Globus pallidus (tissue), 1 donor: ENCODE measurements around the gene DMAC2L.
A peak's percentile ranks its signal among the peaks of the same experiment; 100 is the strongest.

Experiments used
- DNase-seq: peaks from one replicate; pipeline ENCODE4 v3.0.0-alpha.2; 2015; ENCODE audit warnings: low spot score

The DMAC2L gene

DNA sequence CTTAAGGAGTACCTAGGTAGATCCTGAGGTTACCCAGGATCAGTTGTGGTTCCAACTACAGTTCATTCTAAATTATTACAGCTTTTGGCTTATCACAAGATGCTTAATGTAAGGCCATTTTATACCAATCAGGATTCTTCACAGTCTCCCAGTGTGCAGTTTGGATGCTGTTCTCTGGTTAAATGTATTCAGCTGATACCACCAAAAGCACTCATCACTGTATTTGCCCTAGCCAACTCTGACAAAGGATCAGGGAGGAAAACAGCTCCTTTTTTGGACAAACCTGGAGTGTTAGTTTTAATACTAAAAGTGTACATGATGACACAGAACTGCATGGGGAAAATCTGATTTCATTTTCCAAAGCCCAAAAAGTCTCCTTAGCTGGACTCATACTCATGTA is 19.5 kb downstream of the DMAC2L start:
- DNase-seq: no peak

DNA sequence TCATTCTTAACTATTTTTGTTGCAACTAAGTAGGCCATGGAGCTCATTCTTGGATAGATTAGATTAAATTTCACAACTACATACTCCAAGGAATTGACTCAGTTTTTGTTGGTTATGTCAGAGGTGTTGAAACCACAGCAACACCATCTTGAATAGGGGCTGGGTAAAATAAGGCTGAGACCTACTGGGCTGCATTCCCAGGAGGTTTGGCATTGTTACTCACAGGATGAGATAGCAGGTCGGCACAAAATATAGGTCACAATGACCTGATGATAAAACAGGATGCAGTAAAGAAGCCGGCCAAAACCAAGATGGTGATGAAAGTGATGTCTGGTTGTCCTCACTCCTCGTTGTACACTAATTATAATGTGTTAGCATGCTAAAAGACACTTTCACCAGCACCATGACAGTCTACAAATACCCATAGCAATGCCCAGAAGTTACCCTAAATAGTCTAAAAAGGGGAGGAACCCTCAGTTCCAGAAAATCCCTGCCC is 20.9 kb downstream of the DMAC2L start:
- no peak for DNase-seq

DNA sequence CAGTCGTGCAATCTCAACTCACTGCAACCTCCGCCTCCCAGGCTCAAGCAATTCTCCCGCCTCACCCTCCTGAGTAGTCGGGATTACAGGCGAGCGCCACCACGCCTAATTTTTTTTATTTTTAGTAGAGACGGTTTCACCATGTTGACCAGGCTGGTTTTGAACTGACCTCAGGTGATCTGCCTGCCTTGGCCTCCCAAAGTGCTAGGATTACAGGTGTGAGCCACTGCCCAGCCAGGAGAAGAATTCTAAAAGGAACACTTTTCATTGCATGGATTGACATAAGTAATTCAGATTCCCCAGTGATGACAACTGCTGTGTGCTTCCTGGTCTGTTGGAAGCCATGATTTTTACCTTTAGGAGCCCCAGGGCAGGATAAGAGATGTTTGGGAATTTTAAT is 22.1 kb downstream of the DMAC2L start:
- no peak for DNase-seq

GRCh38 chr14:50335389-50335788 is 23.3 kb downstream of the DMAC2L start:
- peak; percentile 94 for DNase-seq

DNA sequence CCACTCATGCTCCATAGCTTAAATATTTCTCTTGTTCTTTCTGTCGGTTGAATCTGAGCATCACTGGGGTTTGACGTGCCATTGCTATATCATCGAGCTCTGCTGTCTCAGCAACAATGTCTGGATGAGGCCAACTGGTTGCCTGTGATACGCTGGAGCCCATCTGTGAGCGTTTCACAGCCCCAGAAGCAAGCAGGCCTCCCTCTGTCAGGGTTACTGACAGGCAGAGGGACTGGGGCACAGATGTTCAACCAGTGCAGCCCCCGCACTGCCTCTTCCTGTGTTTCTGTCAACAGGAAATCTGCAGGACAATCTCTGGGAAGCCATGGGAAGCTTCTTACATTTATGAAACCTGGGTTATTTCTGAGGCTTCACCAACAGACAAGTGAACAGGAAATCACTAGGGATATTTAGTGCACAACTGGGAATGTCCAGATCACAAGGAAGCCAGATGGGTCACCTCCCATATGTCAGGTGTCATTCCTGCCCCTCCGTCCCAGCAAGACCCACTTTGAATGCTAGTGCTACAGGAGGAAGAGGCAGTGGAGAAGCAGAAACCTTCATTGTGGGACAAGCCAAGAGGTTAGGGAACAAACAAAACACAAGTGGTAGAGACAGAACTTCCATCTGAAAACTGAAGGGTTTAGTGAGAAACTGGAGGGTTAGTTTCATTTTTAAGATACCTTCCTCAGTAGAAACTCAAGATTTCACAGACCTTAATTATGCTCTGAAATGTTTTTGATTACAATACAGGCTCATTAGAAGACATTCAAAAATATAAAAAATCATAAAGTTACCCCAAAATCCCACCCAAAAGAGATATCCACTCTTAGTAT is 24.1 kb downstream of the DMAC2L start:
- DNase-seq: peak; percentile 70

GRCh38 chr14:50338587-50338986 is 26.5 kb downstream of the DMAC2L start:
- no peak for DNase-seq

- no peak for DNase-seq
Observed at GRCh38 chr14:50339178-50339804, 27.2 kb downstream of the DMAC2L start.

- no peak for DNase-seq
Observed at GRCh38 chr14:50340045-50340444, 27.9 kb downstream of the DMAC2L start.

DNA sequence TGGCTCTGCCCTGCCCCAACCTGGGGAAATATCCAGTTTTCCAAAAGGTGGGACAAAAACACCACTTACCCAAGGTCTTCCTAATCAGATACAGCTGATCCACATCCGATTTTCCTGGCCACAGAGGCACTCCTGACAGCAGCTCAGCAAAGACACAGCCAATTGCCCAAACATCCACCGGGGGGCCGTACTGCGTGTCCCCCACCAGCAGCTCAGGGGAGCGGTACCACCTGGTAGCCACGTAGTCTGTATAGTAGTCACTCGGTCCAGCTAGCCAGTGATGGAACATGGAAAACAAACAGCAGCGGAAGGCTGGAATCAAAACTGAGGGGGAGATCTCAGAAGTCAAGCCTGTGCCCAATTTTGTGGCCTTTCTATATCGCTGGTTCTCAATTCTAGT is 28.8 kb downstream of the DMAC2L start:
- no peak for DNase-seq

GRCh38 chr14:50342221-50343078 is 30.3 kb downstream of the DMAC2L start:
- peak; percentile 91 for DNase-seq

DNA sequence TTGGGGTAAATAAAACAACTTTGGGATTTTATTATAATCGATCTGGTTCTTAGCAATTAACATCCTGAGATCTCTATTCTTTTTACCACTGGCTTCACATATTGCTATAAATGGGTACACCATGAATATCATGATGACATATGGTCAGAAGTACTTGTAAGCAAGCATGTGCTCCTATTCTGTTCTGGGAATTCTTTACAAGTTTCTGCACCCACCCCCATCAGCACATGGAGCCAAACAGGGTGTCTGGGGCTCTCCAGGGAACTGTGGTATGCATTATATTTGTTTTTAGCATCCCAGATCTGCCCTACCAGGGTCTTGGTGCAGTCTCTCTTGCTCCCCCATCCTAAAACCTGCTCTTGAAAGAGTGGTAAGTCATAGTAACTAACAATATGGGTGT is 31.3 kb downstream of the DMAC2L start:
- DNase-seq: no peak

- no peak for DNase-seq
Observed at GRCh38 chr14:50344116-50344775, 32.1 kb downstream of the DMAC2L start.

DNA sequence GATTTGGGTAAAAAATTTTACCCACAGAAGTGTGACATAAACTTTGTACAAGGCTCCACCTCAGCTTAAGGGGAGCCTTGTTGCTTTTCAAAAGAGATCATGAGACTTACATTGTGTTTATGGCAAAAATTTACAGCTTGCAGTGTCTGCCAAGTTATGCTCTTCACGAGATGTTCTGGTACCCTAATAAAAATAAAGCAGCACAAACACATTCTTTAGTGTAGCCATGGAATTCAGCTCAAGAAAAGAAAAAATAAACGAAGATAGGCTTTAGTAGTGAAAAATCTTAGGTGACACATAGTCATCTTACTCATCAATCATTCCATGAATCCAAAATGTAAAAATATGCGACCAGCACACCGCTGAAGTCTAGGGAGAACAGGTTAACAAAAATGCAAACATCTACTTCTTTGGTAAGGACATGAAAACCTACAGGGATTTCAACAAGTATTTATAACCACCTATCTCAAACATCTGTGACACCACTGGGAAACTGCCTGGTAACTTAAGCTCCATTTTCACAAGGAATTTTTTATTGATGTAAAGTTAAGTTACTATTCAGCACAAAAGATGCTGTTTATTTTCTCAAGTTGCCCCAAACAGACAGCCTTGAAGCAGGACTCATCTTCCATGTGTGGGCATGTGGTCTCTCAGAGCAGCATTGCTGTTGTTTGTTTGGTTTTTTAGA is 32.9 kb downstream of the DMAC2L start:
- no peak for DNase-seq

DNA sequence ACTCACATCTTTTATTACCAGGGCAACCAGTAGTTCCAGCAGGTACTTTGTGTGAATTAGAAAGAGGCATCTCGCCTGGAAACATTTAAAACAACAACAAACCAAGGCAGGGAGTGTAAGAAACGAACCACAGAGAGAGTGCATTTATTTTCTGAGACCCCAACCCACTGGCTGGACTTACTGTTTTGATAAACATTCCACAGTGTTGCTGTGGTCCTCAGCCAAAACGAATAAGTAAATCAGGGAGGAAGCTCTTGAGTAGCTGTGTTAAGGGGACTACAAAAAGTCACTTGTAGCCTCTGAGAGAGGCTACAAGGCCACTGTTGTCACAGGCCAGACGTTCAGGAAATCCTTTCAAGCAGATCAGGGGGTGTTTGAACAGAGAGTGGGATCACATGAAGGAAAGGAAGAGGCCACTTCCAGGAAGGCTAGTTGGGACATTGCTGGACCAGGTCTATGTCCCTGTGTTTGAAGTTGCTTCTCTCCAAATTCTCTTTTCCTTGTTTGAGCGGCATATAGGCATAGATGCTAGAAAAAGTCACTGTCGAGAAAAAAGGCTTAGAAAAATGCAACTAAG is 33.8 kb downstream of the DMAC2L start:
- no peak for DNase-seq

DNA sequence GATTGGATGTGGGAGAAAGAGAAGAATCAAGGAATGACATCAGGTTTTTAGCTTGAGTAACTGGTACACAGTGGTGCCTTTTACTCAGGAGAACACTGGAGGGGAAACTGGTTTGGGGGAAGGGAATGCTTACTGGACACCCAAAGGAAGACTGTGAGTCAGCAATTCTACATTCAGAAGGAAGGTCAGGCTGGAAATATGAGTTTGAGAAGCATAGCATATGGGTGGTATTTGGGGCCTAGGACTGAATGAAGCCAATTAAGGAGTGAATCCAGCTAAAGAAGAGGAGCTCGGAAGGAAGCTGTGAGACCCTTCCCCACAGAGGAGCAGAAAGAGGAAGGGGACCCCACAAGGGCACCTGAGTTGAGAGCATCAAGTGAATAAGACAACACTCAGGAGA is 35.4 kb downstream of the DMAC2L start:
- no peak for DNase-seq

GRCh38 chr14:50348933-50349332 is 36.8 kb downstream of the DMAC2L start:
- DNase-seq: no peak

DNA sequence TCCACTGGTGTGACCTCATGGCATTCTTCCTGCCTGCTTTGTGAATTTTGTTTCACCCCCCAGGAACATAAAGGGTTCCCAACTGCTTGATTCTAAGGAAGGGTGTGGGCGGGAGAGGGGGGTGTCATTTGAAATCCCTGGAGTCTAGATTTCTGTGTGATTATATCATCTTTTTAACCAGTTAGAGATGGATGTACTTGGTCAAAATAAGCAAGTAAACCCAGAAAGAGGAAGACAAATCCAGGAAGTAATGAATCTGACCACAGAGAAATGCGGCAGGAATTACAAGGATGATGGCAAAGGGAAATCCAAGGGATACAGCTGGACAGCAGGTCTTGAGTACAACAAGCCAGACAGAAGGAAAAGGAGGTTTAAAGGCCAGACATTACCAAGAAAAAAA is 38.9 kb downstream of the DMAC2L start:
- no peak for DNase-seq

- no peak for DNase-seq
Observed at GRCh38 chr14:50352584-50352983, 40.5 kb downstream of the DMAC2L start.

DNA sequence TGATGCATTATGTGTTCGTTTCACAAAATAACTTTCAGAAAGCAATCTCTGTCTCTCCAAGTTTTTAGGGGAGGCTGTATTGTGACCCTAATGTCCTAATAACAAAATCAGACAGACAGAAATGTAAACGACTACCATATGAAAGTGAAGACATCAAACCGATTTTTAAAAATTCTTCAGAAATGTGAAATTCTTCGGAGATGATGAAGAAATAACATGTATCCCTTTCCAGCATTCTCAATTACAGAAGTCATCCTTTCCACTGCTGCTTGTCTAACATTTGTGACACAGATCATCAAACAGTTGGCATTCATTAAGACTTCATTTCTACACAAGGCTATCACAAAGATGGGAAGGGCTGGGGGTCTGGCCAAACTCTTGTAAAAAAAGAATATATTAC is 41.0 kb downstream of the DMAC2L start:
- no peak for DNase-seq

DNA sequence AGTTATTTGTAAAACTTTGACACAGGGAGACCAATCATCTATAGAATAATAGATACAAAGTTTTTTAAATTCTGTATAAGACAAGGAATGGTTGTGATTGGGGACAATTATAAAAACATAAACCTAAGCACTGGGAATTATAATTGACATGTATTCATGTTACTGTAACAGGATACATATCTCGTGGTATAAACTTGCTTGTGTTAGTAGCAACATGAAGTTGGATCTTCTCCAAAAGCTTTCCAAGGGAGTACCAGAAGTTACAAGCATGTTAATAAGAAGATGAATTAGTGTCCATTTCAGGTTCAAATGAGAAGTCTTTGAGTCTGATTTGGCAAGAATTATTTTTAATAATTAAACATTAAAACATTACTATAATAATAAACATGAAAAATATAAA is 42.4 kb downstream of the DMAC2L start:
- no peak for DNase-seq

DNA sequence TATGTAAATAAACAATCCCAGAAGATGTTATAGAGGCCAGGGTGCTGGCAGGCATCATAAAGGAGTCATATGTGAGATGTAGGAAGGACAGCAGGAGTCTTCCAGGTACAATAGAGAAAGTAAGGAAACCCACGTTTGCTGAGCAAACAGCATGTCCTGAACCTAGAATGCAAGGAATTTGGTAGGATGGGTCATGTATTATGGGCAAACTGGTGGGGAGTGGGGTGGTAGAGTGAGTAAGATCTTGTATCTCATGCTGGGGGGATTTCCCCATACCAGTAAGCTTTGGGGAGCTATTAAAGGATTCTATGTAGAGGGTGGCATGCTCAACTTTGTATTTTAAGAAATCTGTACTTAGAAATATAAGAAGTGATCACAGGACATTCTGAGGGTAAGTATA is 43.6 kb downstream of the DMAC2L start:
- no peak for DNase-seq
